HG03342 (cell line): ENCODE measurements around the gene IL21.
A peak's percentile ranks its signal among the peaks of the same experiment; 100 is the strongest.
"Not testable (repeated sequence)": the region's sequence is repeated elsewhere in the genome, so short reads cannot be mapped to it uniquely, and the experiment has no call there.

Experiments used
- ATAC-seq: cut with Tn5 transposase; IDR thresholded peaks from one replicate; pipeline ENCODE4 v1.9.1; 2021; ENCODE audit warnings: mild to moderate bottlenecking, moderate library complexity; ENCODE audit not compliant: unreplicated experiment

IL21 gene

GRCh38 chr4:122583906-122584305 lies 37.0 kb downstream of the IL21 start:
- ATAC-seq = no peak

GRCh38 chr4:122577808-122578781 lies 42.8 kb downstream of the IL21 start:
- peak; percentile 83 for ATAC-seq

GRCh38 chr4:122577189-122577553 lies 43.7 kb downstream of the IL21 start:
- no peak for ATAC-seq

- no peak for ATAC-seq
These were observed 44.3 kb downstream of the IL21 start for GRCh38 chr4:122576261-122577188.

- not testable (repeated sequence) for ATAC-seq
These were observed 46.5 kb downstream of the IL21 start for GRCh38 chr4:122574347-122574746.

- no peak for ATAC-seq
These were observed 58.4 kb downstream of the IL21 start for GRCh38 chr4:122562449-122562848.
